GM12864 (cell line): ENCODE results near the gene ALDH5A1.

ENCODE experiments used
- DNase-seq: peaks from one replicate; pipeline ENCODE4 v3.0.0-alpha.2; 2011; ENCODE audit warnings: low read depth
- H3K4me3 ChIP-seq: 2 replicates; pipeline ENCODE4 v1.5.1; 2011; ENCODE audit warnings: mild to moderate bottlenecking, low read depth, low read length, control low read depth
- TF ChIP-seq, protein P1 (sequence below): IDR thresholded peaks from 2 replicates; pipeline ENCODE4 v1.5.1; 2011; ENCODE audit warnings: low read depth, mild to moderate bottlenecking, moderate library complexity, low read length, control low read depth, inconsistent platforms; ENCODE audit errors: missing control alignments

The ALDH5A1 gene

DNA sequence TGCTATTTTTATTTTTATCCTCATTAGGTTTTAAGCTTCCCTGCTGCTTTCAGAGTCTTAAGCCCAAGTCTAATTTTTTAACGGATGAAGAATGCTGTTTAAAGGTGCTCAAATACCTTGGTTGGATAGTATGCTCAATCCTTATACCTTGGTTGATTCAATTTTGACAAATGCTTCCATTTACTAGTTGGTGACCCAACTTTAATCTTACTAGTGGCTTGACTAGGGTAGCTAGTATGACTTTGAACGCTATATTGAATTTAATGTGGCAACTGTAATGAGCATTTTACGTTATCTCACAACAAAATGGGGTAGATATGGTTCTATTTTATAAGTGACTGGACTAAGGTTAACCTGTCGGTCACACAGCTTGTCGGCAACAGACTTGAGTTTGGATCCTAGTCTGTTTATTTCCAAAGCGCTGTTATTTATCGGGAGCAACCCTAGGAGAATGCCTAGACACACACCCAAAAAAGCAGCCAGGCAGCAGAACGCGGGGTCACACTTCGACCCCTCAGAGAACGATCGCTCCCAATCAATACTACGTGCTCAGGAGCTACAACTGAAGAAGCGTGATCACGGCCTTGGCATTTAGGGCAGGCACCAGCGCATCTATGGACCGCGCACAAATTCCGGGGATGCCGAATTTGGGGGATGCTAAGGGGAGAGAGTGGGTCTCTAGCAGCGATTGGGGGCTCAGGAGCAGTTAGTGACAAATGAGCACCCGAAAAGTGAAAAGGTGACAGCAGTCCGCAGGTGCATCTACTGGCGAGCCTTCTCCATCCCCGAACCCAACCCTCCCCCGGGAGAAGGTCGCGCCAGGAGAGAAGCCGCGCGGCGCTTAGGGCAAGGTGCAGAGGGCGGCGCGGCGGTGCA is 586 bp upstream of the ALDH5A1 start:
- peak overlapping the region; percentile 77 for H3K4me3 ChIP-seq
- TF ChIP-seq, protein P1, sequence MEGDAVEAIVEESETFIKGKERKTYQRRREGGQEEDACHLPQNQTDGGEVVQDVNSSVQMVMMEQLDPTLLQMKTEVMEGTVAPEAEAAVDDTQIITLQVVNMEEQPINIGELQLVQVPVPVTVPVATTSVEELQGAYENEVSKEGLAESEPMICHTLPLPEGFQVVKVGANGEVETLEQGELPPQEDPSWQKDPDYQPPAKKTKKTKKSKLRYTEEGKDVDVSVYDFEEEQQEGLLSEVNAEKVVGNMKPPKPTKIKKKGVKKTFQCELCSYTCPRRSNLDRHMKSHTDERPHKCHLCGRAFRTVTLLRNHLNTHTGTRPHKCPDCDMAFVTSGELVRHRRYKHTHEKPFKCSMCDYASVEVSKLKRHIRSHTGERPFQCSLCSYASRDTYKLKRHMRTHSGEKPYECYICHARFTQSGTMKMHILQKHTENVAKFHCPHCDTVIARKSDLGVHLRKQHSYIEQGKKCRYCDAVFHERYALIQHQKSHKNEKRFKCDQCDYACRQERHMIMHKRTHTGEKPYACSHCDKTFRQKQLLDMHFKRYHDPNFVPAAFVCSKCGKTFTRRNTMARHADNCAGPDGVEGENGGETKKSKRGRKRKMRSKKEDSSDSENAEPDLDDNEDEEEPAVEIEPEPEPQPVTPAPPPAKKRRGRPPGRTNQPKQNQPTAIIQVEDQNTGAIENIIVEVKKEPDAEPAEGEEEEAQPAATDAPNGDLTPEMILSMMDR, result no peak
- DNase-seq, result no peak

DNA sequence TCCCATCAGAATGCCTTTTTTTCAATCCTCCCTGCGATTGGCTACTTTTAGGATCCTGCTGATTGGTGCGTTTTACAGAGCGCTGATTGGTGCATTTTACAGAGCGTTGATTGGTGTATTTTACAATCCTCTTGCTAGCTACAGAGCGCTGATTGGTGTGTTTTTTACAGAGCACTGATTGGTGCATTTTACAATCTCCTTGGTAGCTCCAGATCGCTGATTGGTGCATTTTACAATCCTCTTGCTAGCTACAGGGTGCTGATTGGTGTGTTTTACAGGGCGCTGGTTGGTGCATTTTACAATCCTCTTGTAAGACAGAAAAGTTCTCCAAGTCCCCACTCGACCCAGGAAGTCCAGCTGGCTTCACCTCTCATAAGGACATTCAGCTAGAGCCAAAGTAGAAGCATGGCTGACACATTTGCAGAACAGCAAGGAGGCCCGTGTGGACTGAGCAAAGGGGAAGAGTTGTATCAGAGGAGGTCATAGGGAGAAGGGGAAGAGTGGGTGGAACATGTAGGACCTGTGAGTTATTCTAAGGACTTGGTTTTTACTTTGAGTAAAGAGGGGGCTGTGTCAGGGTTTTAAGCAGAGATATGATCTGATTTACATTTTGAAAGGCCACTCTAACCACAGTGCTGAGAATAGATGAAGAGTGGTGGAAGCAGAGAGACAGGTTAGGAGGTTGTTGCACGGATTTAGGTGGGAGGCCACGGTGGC is 2.6 kb downstream of the ALDH5A1 start:
- no peak for DNase-seq
- TF ChIP-seq, protein P1, result no peak

DNA sequence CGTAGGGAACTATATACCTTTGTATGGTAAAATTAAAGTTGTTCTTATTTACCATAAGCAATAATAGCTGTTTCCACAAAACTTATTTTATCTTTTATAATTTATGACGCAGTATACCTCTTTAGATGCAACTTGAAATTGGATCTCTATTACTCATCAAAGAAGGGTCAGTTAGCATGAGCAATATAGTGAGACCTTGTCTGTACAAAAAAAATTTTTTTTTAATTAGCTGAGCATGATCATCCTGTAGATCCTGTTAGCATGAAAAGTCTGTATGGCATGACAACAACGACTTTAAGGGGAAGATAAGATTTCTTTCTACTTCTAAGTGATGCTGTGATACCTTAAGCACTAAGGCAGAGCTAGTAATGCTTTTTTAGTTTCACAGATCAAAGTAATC is 5.9 kb downstream of the ALDH5A1 start:
- no peak for DNase-seq
- no peak overlapping the region for H3K4me3 ChIP-seq
- TF ChIP-seq, protein P1, result no peak

More for the DNA sequence above, 2.6 kb downstream of the ALDH5A1 start:
- no peak overlapping the region for H3K4me3 ChIP-seq

DNA sequence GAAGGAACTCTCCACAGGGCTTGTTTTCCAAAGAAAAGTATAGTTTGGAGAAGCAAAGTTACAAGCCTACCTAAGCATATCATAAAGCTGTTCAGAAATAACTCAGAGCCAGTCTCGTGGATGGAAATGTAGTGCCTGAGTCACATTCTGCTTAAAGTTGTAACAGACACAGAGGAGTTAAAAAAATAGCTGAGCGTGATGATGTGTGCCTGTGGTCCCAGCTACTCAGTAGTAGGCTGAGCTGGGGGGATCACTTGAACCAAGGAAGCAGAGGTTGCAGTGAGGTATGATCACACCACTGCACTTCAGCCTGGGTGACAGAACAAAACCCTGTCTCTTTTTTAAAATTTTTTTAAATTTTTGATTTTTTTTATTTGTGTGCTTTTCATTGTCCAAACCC is 6.6 kb downstream of the ALDH5A1 start:
- DNase-seq, result no peak
- TF ChIP-seq, protein P1, result no peak

DNA sequence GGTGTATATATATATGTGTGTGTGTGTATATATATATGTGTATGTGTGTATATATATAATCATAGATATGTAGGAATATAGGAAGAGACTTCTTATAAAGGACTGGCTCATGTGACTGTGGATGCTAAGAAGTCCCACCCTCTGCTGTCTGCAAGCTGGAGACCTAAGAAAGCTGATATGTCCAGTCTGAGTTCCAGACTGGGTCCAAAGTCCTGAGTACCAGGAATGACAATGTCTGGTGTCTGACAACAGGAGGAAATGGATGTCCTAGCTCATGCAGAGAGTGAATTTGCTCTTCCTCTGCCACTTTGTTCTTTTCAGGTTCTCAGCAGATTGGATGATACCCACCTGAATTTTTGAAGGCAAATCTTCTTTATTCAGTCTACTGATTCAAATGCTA is 7.1 kb downstream of the ALDH5A1 start:
- no peak for DNase-seq
- H3K4me3 ChIP-seq, result no peak overlapping the region
- TF ChIP-seq, protein P1, result no peak

More for the DNA sequence above, 6.6 kb downstream of the ALDH5A1 start:
- H3K4me3 ChIP-seq, result no peak overlapping the region

DNA sequence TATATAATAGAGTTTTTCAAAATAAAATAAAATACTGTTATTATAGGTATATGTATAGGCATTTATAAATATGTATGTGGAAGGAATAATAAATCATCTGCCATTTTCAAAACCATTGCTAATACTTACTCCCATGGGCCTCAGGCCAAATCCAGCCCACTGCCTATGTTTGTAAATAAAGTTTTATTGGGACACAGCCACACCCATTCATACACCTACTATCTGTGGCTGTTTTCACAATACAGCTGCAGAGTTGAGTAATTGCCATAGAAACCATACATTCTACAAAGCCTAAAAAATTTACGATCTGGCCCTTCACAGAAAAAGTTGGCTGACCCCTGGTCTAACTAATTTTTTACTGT is 9.5 kb downstream of the ALDH5A1 start:
- H3K4me3 ChIP-seq, result no peak overlapping the region
- DNase-seq, result no peak
- TF ChIP-seq, protein P1, result no peak
